NT2/D1 (cell line): ENCODE measurements around the gene RERE.

Experiments used
- SUZ12 ChIP-seq: IDR thresholded peaks from 2 replicates; pipeline ENCODE4 v1.6.1; 2011; ENCODE audit not compliant: insufficient read length, insufficient read depth; ENCODE audit errors: extremely low read depth
- YY1 ChIP-seq: IDR thresholded peaks from 2 replicates; pipeline ENCODE4 v1.6.1; 2011; ENCODE audit not compliant: insufficient read length, insufficient read depth
- ZNF274 ChIP-seq: IDR thresholded peaks from 2 replicates; pipeline ENCODE4 v1.6.1; 2011; ENCODE audit warnings: mild to moderate bottlenecking, low read depth, low read length

- TF ChIP-seq SUZ12 (no peak), YY1 (no peak), ZNF274 (no peak)
Observed at GRCh38 chr1:8376358-8376840, 441.0 kb downstream of the RERE start.
